AG09309 (cell line): ENCODE results near the gene TPSAB1.

ENCODE experiments used
- DNase-seq: peaks from one replicate; pipeline ENCODE4 v3.0.0-alpha.2; 2010; ENCODE audit warnings: low read depth
- H3K4me3 ChIP-seq: 2 replicates; pipeline ENCODE4 v1.5.1; 2011; ENCODE audit warnings: mild to moderate bottlenecking, low read depth, low read length, moderate library complexity; ENCODE audit not compliant: control insufficient read depth
- TF ChIP-seq, protein P1 (sequence below): IDR thresholded peaks from 2 replicates; pipeline ENCODE4 v1.5.1; 2011; ENCODE audit warnings: mild to moderate bottlenecking, low read depth, low read length, inconsistent platforms; ENCODE audit not compliant: insufficient read depth, control insufficient read depth; ENCODE audit errors: missing control alignments

The TPSAB1 gene

DNA sequence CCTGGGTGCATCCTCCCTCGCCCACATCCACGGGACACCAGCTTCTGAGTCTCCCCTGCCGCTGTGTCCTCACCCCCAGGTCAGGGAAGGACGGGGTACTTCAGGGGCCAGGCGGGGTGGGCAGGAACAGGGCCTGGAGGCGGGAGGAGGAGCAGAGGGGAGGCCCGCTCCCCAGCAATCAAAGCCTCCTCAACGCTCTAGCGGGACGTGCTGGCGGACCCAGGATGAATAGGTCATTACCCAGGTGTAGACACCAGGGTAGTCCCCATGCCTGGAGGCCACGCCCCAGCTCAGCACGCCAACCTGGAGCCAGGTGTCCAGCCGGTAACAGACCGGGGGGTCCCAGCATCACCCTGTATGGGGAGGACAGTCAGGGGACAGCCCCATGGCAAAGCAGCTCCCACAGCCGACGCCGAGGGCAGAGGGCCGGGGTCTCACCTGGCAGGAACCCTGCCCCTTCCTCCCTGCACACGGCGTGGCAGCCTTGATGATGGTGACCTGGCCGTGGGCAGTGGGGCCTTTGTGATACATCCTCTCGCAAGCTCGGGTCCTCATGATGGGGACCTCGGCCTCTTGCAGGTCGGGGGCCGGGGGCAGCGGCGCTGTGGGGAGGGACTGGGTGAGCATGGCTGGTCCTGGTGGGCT, 39.6 kb downstream of the TPSAB1 start:
- no peak overlapping the region for H3K4me3 ChIP-seq
- TF ChIP-seq, protein P1, sequence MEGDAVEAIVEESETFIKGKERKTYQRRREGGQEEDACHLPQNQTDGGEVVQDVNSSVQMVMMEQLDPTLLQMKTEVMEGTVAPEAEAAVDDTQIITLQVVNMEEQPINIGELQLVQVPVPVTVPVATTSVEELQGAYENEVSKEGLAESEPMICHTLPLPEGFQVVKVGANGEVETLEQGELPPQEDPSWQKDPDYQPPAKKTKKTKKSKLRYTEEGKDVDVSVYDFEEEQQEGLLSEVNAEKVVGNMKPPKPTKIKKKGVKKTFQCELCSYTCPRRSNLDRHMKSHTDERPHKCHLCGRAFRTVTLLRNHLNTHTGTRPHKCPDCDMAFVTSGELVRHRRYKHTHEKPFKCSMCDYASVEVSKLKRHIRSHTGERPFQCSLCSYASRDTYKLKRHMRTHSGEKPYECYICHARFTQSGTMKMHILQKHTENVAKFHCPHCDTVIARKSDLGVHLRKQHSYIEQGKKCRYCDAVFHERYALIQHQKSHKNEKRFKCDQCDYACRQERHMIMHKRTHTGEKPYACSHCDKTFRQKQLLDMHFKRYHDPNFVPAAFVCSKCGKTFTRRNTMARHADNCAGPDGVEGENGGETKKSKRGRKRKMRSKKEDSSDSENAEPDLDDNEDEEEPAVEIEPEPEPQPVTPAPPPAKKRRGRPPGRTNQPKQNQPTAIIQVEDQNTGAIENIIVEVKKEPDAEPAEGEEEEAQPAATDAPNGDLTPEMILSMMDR: no peak
- DNase-seq: no peak

DNA sequence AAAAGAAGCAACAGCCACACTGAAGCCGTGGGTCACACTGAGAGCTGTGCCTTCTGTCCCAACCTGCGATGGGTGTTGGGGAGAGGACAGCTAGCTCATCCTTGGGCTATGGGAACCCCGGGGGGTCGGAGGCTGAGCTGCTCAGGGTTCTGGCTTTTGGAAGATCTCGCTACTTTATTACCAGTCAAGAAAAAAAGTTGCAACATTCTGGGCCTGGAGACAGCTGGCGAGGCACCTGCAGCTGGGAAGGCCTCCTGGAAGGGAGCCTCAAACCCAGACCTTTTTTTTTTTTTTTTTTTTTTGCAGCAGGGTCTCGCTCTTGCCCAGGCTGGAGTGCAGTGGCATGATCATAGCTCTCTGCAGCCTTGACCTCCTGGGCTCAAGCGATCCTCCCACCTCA, 40.3 kb downstream of the TPSAB1 start:
- H3K4me3 ChIP-seq: no peak overlapping the region
- TF ChIP-seq, protein P1: no peak
- no peak for DNase-seq

- TF ChIP-seq, protein P1: no peak
- H3K4me3 ChIP-seq: no peak overlapping the region
- no peak for DNase-seq
These were observed 41.0 kb downstream of the TPSAB1 start for GRCh38 chr16:1281517-1281916.

DNA sequence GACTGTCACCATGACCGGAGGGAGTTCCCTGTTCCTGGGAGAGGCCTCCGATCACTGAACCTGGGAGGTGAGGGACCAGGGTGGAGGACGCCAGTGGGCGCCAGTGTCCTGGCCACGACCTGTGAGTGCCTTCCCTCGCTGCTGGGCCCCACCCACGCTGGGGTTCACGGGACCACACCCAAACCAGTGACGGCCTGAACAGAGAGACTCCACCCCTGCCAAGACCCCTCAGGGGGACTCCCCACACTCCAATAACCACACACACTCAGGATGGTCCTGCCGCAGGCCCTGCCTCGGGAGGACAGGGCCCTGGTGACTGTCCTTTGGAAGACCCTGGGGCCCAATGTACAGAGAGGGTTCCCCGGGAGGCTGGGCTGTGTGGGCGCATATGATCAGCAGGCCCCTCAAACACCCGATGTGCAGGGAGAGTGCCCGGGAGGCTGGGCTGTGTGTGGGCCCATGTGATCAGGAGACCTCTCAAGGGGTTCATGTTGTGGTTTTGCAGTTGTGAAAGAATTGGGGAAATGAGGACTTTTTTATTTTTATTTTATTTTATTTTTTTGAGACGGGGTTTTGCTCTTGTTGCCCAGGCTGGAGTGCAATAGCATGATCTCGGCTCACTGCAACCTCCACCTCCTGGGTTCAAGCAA, 41.9 kb downstream of the TPSAB1 start:
- DNase-seq: no peak
- H3K4me3 ChIP-seq: no peak overlapping the region
- TF ChIP-seq, protein P1: no peak

DNA sequence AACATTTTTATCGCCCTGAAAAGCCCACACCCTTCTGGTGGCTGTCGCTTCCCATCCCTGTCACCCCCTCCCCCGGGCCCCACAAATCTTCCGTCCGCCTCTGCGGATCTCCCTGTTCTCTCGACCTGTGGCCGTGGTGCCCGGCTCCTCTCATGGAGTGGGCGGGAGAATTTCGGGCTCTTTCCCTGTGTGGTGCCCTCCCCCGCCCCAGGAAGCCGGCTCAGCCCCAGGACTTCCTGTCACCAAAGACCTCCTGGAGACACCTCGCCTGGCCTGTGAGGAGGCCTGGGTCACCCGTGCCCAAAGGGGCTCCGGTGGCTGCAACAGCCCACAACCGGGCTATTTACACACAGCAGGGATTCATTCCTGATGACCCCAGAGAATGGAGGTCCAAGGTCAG, 42.8 kb downstream of the TPSAB1 start:
- TF ChIP-seq, protein P1: no peak
- H3K4me3 ChIP-seq: no peak overlapping the region
- DNase-seq: no peak

- TF ChIP-seq, protein P1: no peak
- no peak overlapping the region for H3K4me3 ChIP-seq
- no peak for DNase-seq
These were observed 43.6 kb downstream of the TPSAB1 start for GRCh38 chr16:1283996-1284616.
